Hepatocyte (in vitro differentiated cells): ENCODE data around the gene HOXA1.

Source experiments
- EZH2 ChIP-seq: fragments of 200-600 bp; sonication (generic); IDR thresholded peaks from 2 replicates; pipeline ENCODE4 v1.6.1; 2016; ENCODE audit warnings: antibody characterized with exemption, mild to moderate bottlenecking, borderline replicate concordance
- TF ChIP-seq, protein P1 (sequence below): fragments of 200-600 bp; sonication (generic); IDR thresholded peaks from 2 replicates; pipeline ENCODE4 v1.5.1; 2016; ENCODE audit warnings: antibody characterized with exemption, mild to moderate bottlenecking; ENCODE audit not compliant: poor library complexity

DNA sequence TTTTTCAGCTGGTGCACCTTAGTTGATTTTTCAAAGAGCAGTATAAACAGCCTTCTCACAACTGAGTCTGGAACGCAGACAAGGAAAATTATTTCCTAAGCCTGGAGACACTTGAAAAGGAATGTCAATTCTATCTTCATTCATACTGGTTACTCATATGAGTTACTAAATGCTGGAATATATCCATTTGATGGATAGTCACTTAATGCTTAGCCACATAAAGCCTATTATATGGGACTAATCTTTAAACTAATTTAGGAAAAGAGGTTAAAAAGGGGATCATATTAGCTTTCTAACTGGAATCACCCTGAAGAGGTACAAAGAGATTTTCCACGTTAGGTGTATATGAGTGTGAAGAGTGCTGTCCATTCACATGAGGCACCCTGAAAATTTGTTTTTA is 36.4 kb upstream of the HOXA1 start:
- TF ChIP-seq, protein P1, sequence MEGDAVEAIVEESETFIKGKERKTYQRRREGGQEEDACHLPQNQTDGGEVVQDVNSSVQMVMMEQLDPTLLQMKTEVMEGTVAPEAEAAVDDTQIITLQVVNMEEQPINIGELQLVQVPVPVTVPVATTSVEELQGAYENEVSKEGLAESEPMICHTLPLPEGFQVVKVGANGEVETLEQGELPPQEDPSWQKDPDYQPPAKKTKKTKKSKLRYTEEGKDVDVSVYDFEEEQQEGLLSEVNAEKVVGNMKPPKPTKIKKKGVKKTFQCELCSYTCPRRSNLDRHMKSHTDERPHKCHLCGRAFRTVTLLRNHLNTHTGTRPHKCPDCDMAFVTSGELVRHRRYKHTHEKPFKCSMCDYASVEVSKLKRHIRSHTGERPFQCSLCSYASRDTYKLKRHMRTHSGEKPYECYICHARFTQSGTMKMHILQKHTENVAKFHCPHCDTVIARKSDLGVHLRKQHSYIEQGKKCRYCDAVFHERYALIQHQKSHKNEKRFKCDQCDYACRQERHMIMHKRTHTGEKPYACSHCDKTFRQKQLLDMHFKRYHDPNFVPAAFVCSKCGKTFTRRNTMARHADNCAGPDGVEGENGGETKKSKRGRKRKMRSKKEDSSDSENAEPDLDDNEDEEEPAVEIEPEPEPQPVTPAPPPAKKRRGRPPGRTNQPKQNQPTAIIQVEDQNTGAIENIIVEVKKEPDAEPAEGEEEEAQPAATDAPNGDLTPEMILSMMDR = no peak
- no peak for TF ChIP-seq EZH2
